A549 (cell line): Measurements from ENCODE around the gene COL8A1. TPM values are rescaled to one million over a fixed set of nuclear protein-coding genes. Genes with fewer than 3 reads are reported as not detected.

ENCODE experiments used
- ATAC-seq, 2 experiments: fragments of 200-7000 bp in 1 of 2; fragments of >200 bp in 1 of 2; cut with Nextera tagmentation in 1 of 2; cut with Tn5 transposase in 1 of 2; 3 replicates each; pipeline versions ENCODE4 v1.8.0 to v1.9.1; 2018 to 2020; ENCODE audit warnings: mild to moderate bottlenecking in 1 of 2, moderate library complexity in 1 of 2
- CTCF ChIA-PET: fragments of 300-600 bp; sonication (Branson Sonifier 250); formaldehyde crosslinking; extraction: SDS; loops from one replicate; lab custom pipeline; 2021; ENCODE audit warnings: antibody characterized with exemption, inconsistent platforms; lab: Yijun Ruan, JAX
- POLR2A ChIA-PET: fragments of 350-600 bp; formaldehyde crosslinking; extraction: SDS; loops from one replicate; lab custom pipeline; 2021; ENCODE audit warnings: antibody characterized with exemption, inconsistent platforms; lab: Yijun Ruan, JAX
- DNase-seq, 2 experiments: peaks; one replicate each; pipeline versions ENCODE4 v3.0.0 to v3.0.0-alpha.2; 2011 to 2016; ENCODE audit warnings: low read depth in 1 of 2, low spot score in 1 of 2
- FAIRE-seq: peaks from 2 replicates; lab custom pipeline; 2011; peaks lifted over from hg19 to GRCh38; lab: Jason Lieb, UNC
- H3K27ac ChIP-seq, 2 experiments: fragments of >200 bp; sonication (Bioruptor Twin); formaldehyde crosslinking; 3 replicates each; pipeline ENCODE4 v1.5.1; 2016 to 2017
- H3K4me1 ChIP-seq: fragments of >200 bp; sonication (Bioruptor Twin); formaldehyde crosslinking; 3 replicates; pipeline ENCODE4 v1.6.1; 2016
- H3K4me2 ChIP-seq: fragments of >200 bp; sonication (Bioruptor Twin); formaldehyde crosslinking; 3 replicates; pipeline ENCODE4 v1.6.1; 2016
- H3K4me3 ChIP-seq: fragments of >200 bp; sonication (Bioruptor Twin); formaldehyde crosslinking; 3 replicates; pipeline ENCODE4 v1.5.1; 2016
- H3K9me3 ChIP-seq: fragments of >200 bp; sonication (Bioruptor Twin); formaldehyde crosslinking; 3 replicates; pipeline ENCODE4 v1.6.1; 2016
- BCL3 ChIP-seq: fragments of >200 bp; sonication (Bioruptor Twin); formaldehyde crosslinking; IDR thresholded peaks from 3 replicates; pipeline ENCODE4 v1.6.1; 2016
- CBX2 ChIP-seq: fragments of 200-600 bp; sonication (generic); IDR thresholded peaks from 2 replicates; pipeline ENCODE4 v1.6.1; 2016; ENCODE audit warnings: low read depth, mild to moderate bottlenecking, borderline replicate concordance
- CEBPB ChIP-seq, 2 experiments: fragments of >200 bp in 1 of 2; sonication (Bioruptor Twin) in 1 of 2; formaldehyde crosslinking in 1 of 2; IDR thresholded peaks; 2 replicates each; pipeline ENCODE4 v1.6.1; 2012 to 2016
- CHD4 ChIP-seq: fragments of 200-600 bp; sonication (generic); IDR thresholded peaks from 2 replicates; pipeline ENCODE4 v1.6.1; 2016; ENCODE audit warnings: antibody characterized with exemption, mild to moderate bottlenecking, borderline replicate concordance
- CTCF ChIP-seq: fragments of >200 bp; sonication (Bioruptor Twin); formaldehyde crosslinking; IDR thresholded peaks from 3 replicates; pipeline ENCODE4 v1.5.1; 2016
- EHF ChIP-seq: fragments of 250-450 bp; sonication (Bioruptor Pico); IDR thresholded peaks from 2 replicates; pipeline ENCODE4 v1.5.0; 2020; ENCODE audit warnings: mild to moderate bottlenecking
- ESRRA ChIP-seq: fragments of 150-350 bp; IDR thresholded peaks from 2 replicates; pipeline ENCODE4 v1.6.1; 2014; ENCODE audit warnings: mild to moderate bottlenecking, low read length, borderline replicate concordance
- FOSL2 ChIP-seq, 2 experiments: fragments of 450-650 bp in 1 of 2; fragments of >200 bp in 1 of 2; sonication (Bioruptor Twin) in 1 of 2; formaldehyde crosslinking; IDR thresholded peaks; 2 replicates each; pipeline versions ENCODE4 v1.5.0 to v1.6.1; 2016 to 2020; ENCODE audit warnings: mild to moderate bottlenecking in 1 of 2, moderate library complexity in 1 of 2
- GATA3 ChIP-seq: IDR thresholded peaks from 2 replicates; pipeline ENCODE4 v1.6.1; 2012; ENCODE audit warnings: borderline replicate concordance
- HDAC2 ChIP-seq: fragments of 200-600 bp; sonication (generic); IDR thresholded peaks from 2 replicates; pipeline ENCODE4 v1.6.1; 2016
- HES2 ChIP-seq: fragments of >200 bp; sonication (Bioruptor Twin); formaldehyde crosslinking; IDR thresholded peaks from 2 replicates; pipeline ENCODE4 v1.6.1; 2016
- HEYL ChIP-seq: fragments of 250-450 bp; sonication (Bioruptor Pico); IDR thresholded peaks from 2 replicates; pipeline ENCODE4 v1.8.0; 2021; ENCODE audit warnings: mild to moderate bottlenecking, moderate library complexity
- HMGXB4 ChIP-seq: fragments of 250-450 bp; sonication (Bioruptor Pico); IDR thresholded peaks from 2 replicates; pipeline ENCODE4 v1.5.0; 2021; ENCODE audit warnings: mild to moderate bottlenecking, moderate library complexity, borderline replicate concordance
- JUNB ChIP-seq: fragments of >200 bp; sonication (Bioruptor Twin); formaldehyde crosslinking; IDR thresholded peaks from 2 replicates; pipeline ENCODE4 v1.6.1; 2016
- MAX ChIP-seq: IDR thresholded peaks from 2 replicates; pipeline ENCODE4 v1.6.1; 2012
- MAZ ChIP-seq: fragments of 150-350 bp; IDR thresholded peaks from 2 replicates; pipeline ENCODE4 v1.6.1; 2014; ENCODE audit warnings: antibody characterized with exemption, low read depth, low read length, borderline replicate concordance
- MYC ChIP-seq: IDR thresholded peaks from 2 replicates; pipeline ENCODE4 v1.6.1; 2012; ENCODE audit warnings: mild to moderate bottlenecking, inconsistent platforms, low read length, improper control_type of control experiment, borderline replicate concordance
- NPAS2 ChIP-seq: fragments of 250-450 bp; sonication (Bioruptor Pico); IDR thresholded peaks from 2 replicates; pipeline ENCODE4 v1.8.0; 2022; ENCODE audit warnings: mild to moderate bottlenecking, moderate library complexity, borderline replicate concordance
- PBX3 ChIP-seq: IDR thresholded peaks from 2 replicates; pipeline ENCODE4 v1.6.1; 2012
- POLR2AphosphoS2 ChIP-seq: conservative IDR thresholded peaks from 2 replicates; pipeline ENCODE4 v1.6.1; 2012; ENCODE audit warnings: low read length, improper control_type of control experiment, inconsistent platforms
- RAD21 ChIP-seq, 2 experiments: fragments of >200 bp in 1 of 2; sonication (Bioruptor Twin) in 1 of 2; formaldehyde crosslinking in 1 of 2; IDR thresholded peaks in 1 of 2; conservative IDR thresholded peaks in 1 of 2; 2 replicates in 1 of 2; 3 replicates in 1 of 2; pipeline ENCODE4 v1.6.1; 2012 to 2018; ENCODE audit warnings: inconsistent platforms in 1 of 2
- RARB ChIP-seq: fragments of 250-450 bp; sonication (Bioruptor Pico); IDR thresholded peaks from 2 replicates; pipeline ENCODE4 v1.8.0; 2021; ENCODE audit warnings: mild to moderate bottlenecking, moderate library complexity
- RCOR1 ChIP-seq: fragments of 150-350 bp; IDR thresholded peaks from 2 replicates; pipeline ENCODE4 v1.6.1; 2014; ENCODE audit warnings: antibody characterized with exemption, low read length, low read depth
- SMC3 ChIP-seq: fragments of >200 bp; sonication (Bioruptor Twin); formaldehyde crosslinking; IDR thresholded peaks from 3 replicates; pipeline ENCODE4 v1.6.1; 2018; ENCODE audit warnings: inconsistent platforms
- TP53 ChIP-seq: fragments of 250-450 bp; sonication (Bioruptor Pico); IDR thresholded peaks from 2 replicates; pipeline ENCODE4 v1.5.0; 2021; ENCODE audit warnings: mild to moderate bottlenecking, moderate library complexity
- WGBS: methylation state at CpG from one replicate; pipeline ENCODE4 v1.1.6; 2017; ENCODE audit errors: missing lambda C conversion rate; 5-methylcytosine and 5-hydroxymethylcytosine counted together
- polyA plus RNA-seq, 4 experiments: library from polyadenylated mRNA; depleted of rRNA in 3 of 4; stranded (reverse); fragments of >200 nt; fragmentation: RNase III in 1 of 4; extraction: RNeasy Plus Mini Kit Qiagen cat#74134 plus additional on column Dnase treatment in 1 of 4; gene quantifications; 2 replicates in 3 of 4; 3 replicates in 1 of 4; pipeline ENCODE4 v1.2.3, GENCODE V29; 2011 to 2017

COL8A1 gene
- polyA plus RNA-seq, 2 of the 4 experiments (the other 2 are of a cell fraction) = not detected

- 0% methylated on average over 1 of the region's 1 CpG for WGBS
- Histone ChIP-seq H3K4me2 (no peak overlapping the region), H3K9me3 (no peaks in the 10 kb centered on the region), H3K4me3 (no peak overlapping the region), H3K4me1 (no peaks in the 10 kb centered on the region), H3K27ac (no peak overlapping the region)
- FAIRE-seq (no peak), ATAC-seq (no peak; a peak in 1 of 6 replicates), DNase-seq (no peak)
- ChIA-PET CTCF (interaction anchor here (0.5 to 2.6 kb wide), 11 partner anchors 10 to 663 kb away, joined by 3 to 16 read pairs (median 3); no protein-coding TSS in a partner anchor), POLR2A (no interaction called here)
- no peak for TF ChIP-seq MYC
- no peak for TF ChIP-seq GATA3
- TF ChIP-seq RARB = no peak
- no peak for TF ChIP-seq NPAS2 (CRISPR knock-in tag)
- no peak for TF ChIP-seq MAZ
Observed at GRCh38 chr3:99686469-99686868, 48.1 kb downstream of the COL8A1 start.

- TF ChIP-seq CTCF = peak; percentile 76
- no peak for TF ChIP-seq JUNB
- TF ChIP-seq RCOR1 = no peak
- TF ChIP-seq POLR2AphosphoS2 = no peak
- TF ChIP-seq CEBPB (IDR thresholded peaks at IDR 0.05) = no peak
- TF ChIP-seq HES2 = no peak
- TF ChIP-seq FOSL2 (IDR thresholded peaks at IDR 0.05) = no peak
- no peak for TF ChIP-seq FOSL2 (CRISPR knock-in tag; IDR thresholded peaks at IDR 0.05)
- TF ChIP-seq TP53 (CRISPR knock-in tag) = no peak
- TF ChIP-seq BCL3 = no peak
- peak; percentile 71 to 80 for TF ChIP-seq RAD21 (conservative IDR thresholded peaks at IDR 0.05 in 1 of 2, IDR thresholded peaks at IDR 0.05 in 1 of 2)
- no peak for TF ChIP-seq CBX2
- no peak for TF ChIP-seq NPAS2 (CRISPR knock-in tag)
- TF ChIP-seq HDAC2 = no peak
- TF ChIP-seq HMGXB4 (CRISPR knock-in tag) = no peak
- TF ChIP-seq RARB = no peak
- TF ChIP-seq CHD4 = no peak
- TF ChIP-seq ESRRA = no peak
- no peak for TF ChIP-seq HEYL (CRISPR knock-in tag)
- TF ChIP-seq SMC3 = peak; percentile 61
- TF ChIP-seq PBX3 = no peak
- no peak for TF ChIP-seq EHF
- no peak for TF ChIP-seq MAX
- 10% methylated on average over 8 of the region's 8 CpGs for WGBS
- no peak overlapping the region for H3K4me3 ChIP-seq
- H3K4me2 ChIP-seq = no peak overlapping the region
- H3K27ac ChIP-seq = no peak overlapping the region
- FAIRE-seq (no peak), DNase-seq (peak; percentile 20 to 53), ATAC-seq (peak; percentile 82 to 91; a peak in 5 of 6 replicates)
- H3K4me1 ChIP-seq = no peaks in the 10 kb centered on the region
- no peaks in the 10 kb centered on the region for H3K9me3 ChIP-seq
- POLR2A ChIA-PET = no interaction called here
- CTCF ChIA-PET = interaction anchor here (0.7 to 2.6 kb wide), 25 partner anchors 10 to 1243 kb away, joined by 3 to 16 read pairs (median 4); partner anchors contain the start of gene COL8A1
Observed at GRCh38 chr3:99686955-99687612, 48.7 kb downstream of the COL8A1 start.
